HepG2 (cell line): ENCODE measurements around the gene GSTM2. TPM values are rescaled to one million over a fixed set of nuclear protein-coding genes. Genes with fewer than 3 reads are reported as not detected.
A peak's percentile ranks its signal among the peaks of the same experiment; 100 is the strongest.

Source experiments
- AFF4 ChIP-seq: sonication (generic); formaldehyde crosslinking; IDR thresholded peaks from 2 replicates; pipeline ENCODE4 v1.4.0; 2020; ENCODE audit warnings: missing genetic modification reagents
- BCL6 ChIP-seq: IDR thresholded peaks from 2 replicates; pipeline ENCODE4 v1.6.1; 2016; ENCODE audit warnings: missing genetic modification reagents, missing compliant biosample characterization
- DNMT3B ChIP-seq: conservative IDR thresholded peaks from 2 replicates; pipeline ENCODE4 v1.6.1; 2016; ENCODE audit warnings: missing biosample characterization, control low read depth
- E2F1 ChIP-seq: sonication (generic); formaldehyde crosslinking; IDR thresholded peaks from 2 replicates; pipeline ENCODE4 v1.5.0; 2020; ENCODE audit warnings: missing genetic modification reagents
- EZH2 ChIP-seq: conservative IDR thresholded peaks from 2 replicates; pipeline ENCODE4 v1.6.1; 2012; ENCODE audit warnings: mild to moderate bottlenecking, low read depth, low read length, moderate library complexity
- IKZF4 ChIP-seq: sonication (generic); formaldehyde crosslinking; IDR thresholded peaks from 2 replicates; pipeline ENCODE4 v1.5.1; 2020; ENCODE audit warnings: borderline replicate concordance, mild to moderate bottlenecking, low read depth, missing genetic modification reagents; ENCODE audit errors: not compliant biosample characterization
- IRX3 ChIP-seq: sonication (generic); formaldehyde crosslinking; IDR thresholded peaks from 2 replicates; pipeline ENCODE4 v1.8.1; 2023; ENCODE audit warnings: mild to moderate bottlenecking, low read depth, missing genetic modification reagents, borderline replicate concordance
- KLF6 ChIP-seq: IDR thresholded peaks from 2 replicates; pipeline ENCODE4 v1.8.0; 2016; ENCODE audit warnings: missing biosample characterization, missing genetic modification reagents
- MAFF ChIP-seq: IDR thresholded peaks from 2 replicates; pipeline ENCODE4 v1.6.1; 2011; ENCODE audit warnings: low read depth, low read length, improper control_type of control experiment
- MBNL3 ChIP-seq: fragments of 250-450 bp; sonication (Bioruptor Pico); conservative IDR thresholded peaks from 2 replicates; pipeline ENCODE4 v1.8.0; 2022; ENCODE audit warnings: mild to moderate bottlenecking, inconsistent platforms
- MLXIP ChIP-seq: sonication (generic); formaldehyde crosslinking; IDR thresholded peaks from 2 replicates; pipeline ENCODE4 v1.9.0; 2021; ENCODE audit warnings: missing genetic modification reagents, borderline replicate concordance
- SMAD9 ChIP-seq: sonication (generic); formaldehyde crosslinking; IDR thresholded peaks from 2 replicates; pipeline ENCODE4 v1.5.1; 2020; ENCODE audit warnings: mild to moderate bottlenecking, missing genetic modification reagents
- TBX2 ChIP-seq: sonication (generic); formaldehyde crosslinking; IDR thresholded peaks from 2 replicates; pipeline ENCODE4 v1.5.0; 2020; ENCODE audit warnings: missing genetic modification reagents, mild to moderate bottlenecking, borderline replicate concordance
- ZBTB37 ChIP-seq: sonication (generic); formaldehyde crosslinking; IDR thresholded peaks from 2 replicates; pipeline ENCODE4 v1.4.0; 2020; ENCODE audit warnings: mild to moderate bottlenecking, missing genetic modification reagents
- ZBTB42 ChIP-seq: sonication (generic); formaldehyde crosslinking; IDR thresholded peaks from 2 replicates; pipeline ENCODE4 v1.5.0; 2020; ENCODE audit warnings: mild to moderate bottlenecking, missing genetic modification reagents
- ZFP1 ChIP-seq: IDR thresholded peaks from 2 replicates; pipeline ENCODE4 v1.6.1; 2016
- ZNF33A ChIP-seq: sonication (generic); formaldehyde crosslinking; IDR thresholded peaks from 2 replicates; pipeline ENCODE4 v1.5.1; 2020; ENCODE audit warnings: missing genetic modification reagents, mild to moderate bottlenecking, moderate library complexity, borderline replicate concordance
- ZNF704 ChIP-seq: sonication (generic); formaldehyde crosslinking; IDR thresholded peaks from 2 replicates; pipeline ENCODE4 v1.8.1; 2023; ENCODE audit warnings: mild to moderate bottlenecking, inconsistent platforms, moderate library complexity, missing genetic modification reagents, borderline replicate concordance
- polyA plus RNA-seq, 8 experiments: library from polyadenylated mRNA; depleted of rRNA in 3 of 8; stranded (reverse) in 7 of 8; unstranded in 1 of 8; fragments of >200 nt; fragmentation: Illumina TruSeq in 4 of 8; extraction: Trizol in 4 of 8; gene quantifications; 2 replicates each; pipeline versions ENCODE4 v1.2.1 to v1.2.3, GENCODE V29; 2011 to 2016; ENCODE audit warnings: low read depth in 4 of 8, missing spikeins in 1 of 8, mixed read lengths in 1 of 8; ENCODE audit not compliant: insufficient read depth in 1 of 8
- total RNA-seq, 5 experiments: library from RNA; depleted of rRNA; stranded (reverse); fragments of >200 nt; fragmentation: Illumina TruSeq; extraction: Trizol; gene quantifications; 2 replicates each; pipeline ENCODE4 v1.2.3, GENCODE V29; 2016; ENCODE audit warnings: low read depth in 1 of 5

GSTM2 gene
- total and polyA plus RNA-seq, 2 of the 13 experiments (the other 11 are each of a cell fraction or from before 2014, with no cell fraction given) = 7.0 to 15.0 TPM

- TF ChIP-seq IKZF4 = peak; percentile 85
- no peak for TF ChIP-seq SMAD9 (CRISPR knock-in tag)
- no peak for TF ChIP-seq BCL6 (CRISPR knock-in tag)
- TF ChIP-seq ZFP1 (CRISPR knock-in tag) = no peak
- TF ChIP-seq ZNF33A (CRISPR knock-in tag) = no peak
- TF ChIP-seq KLF6 (CRISPR knock-in tag) = peak; percentile 31; the same call in 1 of the 2 replicates
- no peak for TF ChIP-seq MAFF
- peak; percentile 32; the same call in 1 of the 2 replicates for TF ChIP-seq TBX2
- TF ChIP-seq ZBTB42 (CRISPR knock-in tag) = no peak
- TF ChIP-seq E2F1 (CRISPR knock-in tag) = 0 out of 2 replicates have a peak, but pooled peaks have one; percentile 24
- no peak for TF ChIP-seq EZH2
- 0 out of 2 replicates have a peak, but pooled peaks have one; percentile 51 for TF ChIP-seq ZNF704 (CRISPR knock-in tag)
- no peak for TF ChIP-seq AFF4
- no peak for TF ChIP-seq MLXIP (CRISPR knock-in tag)
- TF ChIP-seq MBNL3 (CRISPR knock-in tag) = no peak
- TF ChIP-seq ZBTB37 (CRISPR knock-in tag) = no peak
- TF ChIP-seq IRX3 (CRISPR knock-in tag) = no peak
- no peak for TF ChIP-seq DNMT3B (CRISPR knock-in tag)
Observed at GRCh38 chr1:109655615-109656519, 12.0 kb upstream of the GSTM2 start, which contains the start of gene GSTM4 (continued).
